GM12878 (cell line): ENCODE measurements around the gene NDST4. TPM values are rescaled to one million over a fixed set of nuclear protein-coding genes. Genes with fewer than 3 reads are reported as not detected.

ENCODE experiments used
- ATAC-seq: fragments of 200-7000 bp; cut with Tn5 transposase; 3 replicates; pipeline ENCODE4 v1.9.1; 2020; ENCODE audit warnings: mild to moderate bottlenecking, moderate library complexity
- BruUV-seq: library from RNA; stranded (reverse); fragments of 400-500 nt; replicated peaks from 2 replicates; lab custom pipeline; 2021; lab: Mats Ljungman, UMichigan
- CTCF ChIA-PET: fragments of 300-600 bp; sonication (Branson Sonifier 250); formaldehyde crosslinking; extraction: SDS; loops from one replicate; lab custom pipeline; 2021; ENCODE audit warnings: inconsistent platforms; lab: Yijun Ruan, JAX
- POLR2A ChIA-PET: fragments of 350-600 bp; formaldehyde crosslinking; extraction: SDS; loops from one replicate; lab custom pipeline; 2021; ENCODE audit warnings: inconsistent platforms; lab: Charles Lee
- RAD21 ChIA-PET: fragments of 300-600 bp; sonication (Branson Sonifier 250); formaldehyde crosslinking; loops from one replicate; lab custom pipeline; 2023; ENCODE audit warnings: antibody characterized with exemption; ENCODE audit not compliant: unreplicated experiment; lab: Charles Lee
- SMC1A ChIA-PET: fragments of 300-600 bp; sonication (Branson Sonifier 250); formaldehyde crosslinking; loops from one replicate; lab custom pipeline; 2023; ENCODE audit not compliant: unreplicated experiment, uncharacterized antibody; lab: Charles Lee
- DNase-seq: peaks from one replicate; pipeline ENCODE4 v3.0.0-alpha.2; 2011; ENCODE audit warnings: low read depth, low spot score
- FAIRE-seq: peaks from 3 replicates; lab custom pipeline; 2011; peaks lifted over from hg19 to GRCh38; lab: Jason Lieb, UNC
- H2AFZ ChIP-seq: 2 replicates; pipeline ENCODE4 v1.6.0; 2011; ENCODE audit warnings: low read depth, low read length, control low read depth; ENCODE audit not compliant: control insufficient read depth
- H3K27ac ChIP-seq: 2 replicates; pipeline ENCODE4 v1.5.1; 2011; ENCODE audit warnings: control low read depth; ENCODE audit not compliant: control insufficient read depth, insufficient read depth
- H3K27me3 ChIP-seq, 2 experiments: replicated peaks in 1 of 2; 2 replicates each; pipeline versions ENCODE4 v1.6.0 to v1.6.1; 2011; ENCODE audit warnings: low read length in 1 of 2; ENCODE audit not compliant: control insufficient read depth in 2 of 2, insufficient read depth in 2 of 2
- H3K36me3 ChIP-seq, 2 experiments: 2 replicates each; pipeline ENCODE4 v1.5.1; 2011; ENCODE audit warnings: low read length in 1 of 2; ENCODE audit not compliant: control insufficient read depth in 2 of 2, insufficient read depth in 2 of 2
- H3K4me1 ChIP-seq: 2 replicates; pipeline ENCODE4 v1.6.1; 2011; ENCODE audit warnings: mild to moderate bottlenecking, low read length, moderate library complexity, mixed read lengths; ENCODE audit not compliant: control insufficient read depth, insufficient read depth
- H3K4me2 ChIP-seq: 2 replicates; pipeline ENCODE4 v1.6.0; 2011; ENCODE audit warnings: control low read depth; ENCODE audit not compliant: control insufficient read depth, insufficient read depth
- H3K4me3 ChIP-seq: fragments of 200-600 bp; sonication (generic); 2 replicates; pipeline ENCODE4 v1.5.1; 2016
- H3K79me2 ChIP-seq: 2 replicates; pipeline ENCODE4 v1.6.0; 2011; ENCODE audit warnings: low read length; ENCODE audit not compliant: control insufficient read depth, insufficient read depth
- H3K9ac ChIP-seq: 2 replicates; pipeline ENCODE4 v1.8.0; 2011; ENCODE audit warnings: low read length, control low read depth, mixed read lengths; ENCODE audit not compliant: control insufficient read depth, insufficient read depth
- H3K9me3 ChIP-seq: replicated peaks from 3 replicates; pipeline ENCODE4 v1.5.1; 2011; ENCODE audit warnings: mild to moderate bottlenecking, low read length; ENCODE audit not compliant: control insufficient read depth, insufficient read depth
- H4K20me1 ChIP-seq: 2 replicates; pipeline ENCODE4 v1.6.0; 2011; ENCODE audit not compliant: control insufficient read depth, insufficient read depth
- CREB1 ChIP-seq: IDR thresholded peaks from 2 replicates; pipeline ENCODE4 v1.6.1; 2012; ENCODE audit warnings: low read depth, mild to moderate bottlenecking, inconsistent platforms
- FOXK2 ChIP-seq: fragments of 450-650 bp; IDR thresholded peaks from 2 replicates; pipeline ENCODE4 v1.6.1; 2017; ENCODE audit warnings: mild to moderate bottlenecking, moderate library complexity
- HCFC1 ChIP-seq: fragments of 150-350 bp; IDR thresholded peaks from 2 replicates; pipeline ENCODE4 v1.6.1; 2014; ENCODE audit warnings: low read length
- LARP7 ChIP-seq: fragments of 450-650 bp; IDR thresholded peaks from 2 replicates; pipeline ENCODE4 v1.6.1; 2017; ENCODE audit warnings: mild to moderate bottlenecking
- MYC ChIP-seq: IDR thresholded peaks from 2 replicates; pipeline ENCODE4 v1.6.1; 2011; ENCODE audit warnings: mild to moderate bottlenecking, low read length, moderate library complexity, inconsistent platforms; ENCODE audit not compliant: insufficient read depth, insufficient replicate concordance, insufficient read length, severe bottlenecking
- RAD21 ChIP-seq: IDR thresholded peaks from 2 replicates; pipeline ENCODE4 v1.6.1; 2011; ENCODE audit warnings: mild to moderate bottlenecking, low read depth, low read length, moderate library complexity; ENCODE audit not compliant: insufficient read depth
- STAT1 ChIP-seq: fragments of 450-650 bp; conservative IDR thresholded peaks from 2 replicates; pipeline ENCODE4 v1.6.1; 2014; ENCODE audit warnings: antibody characterized with exemption, mild to moderate bottlenecking
- TCF12 ChIP-seq: IDR thresholded peaks from 2 replicates; pipeline ENCODE4 v1.6.1; 2011; ENCODE audit warnings: low read depth, mild to moderate bottlenecking, low read length
- USF1 ChIP-seq: IDR thresholded peaks from 2 replicates; pipeline ENCODE4 v1.6.1; 2011; ENCODE audit warnings: borderline replicate concordance, low read depth, mild to moderate bottlenecking, moderate library complexity, mixed read lengths, low read length; ENCODE audit not compliant: insufficient read depth; ENCODE audit errors: extremely low read length
- WRNIP1 ChIP-seq: IDR thresholded peaks from 2 replicates; pipeline ENCODE4 v1.6.1; 2011; ENCODE audit warnings: low read depth, low read length, improper control_type of control experiment, borderline replicate concordance
- ZBTB4 ChIP-seq: fragments of 450-650 bp; formaldehyde crosslinking; IDR thresholded peaks from 2 replicates; pipeline ENCODE4 v1.4.0; 2022; ENCODE audit warnings: mild to moderate bottlenecking, moderate library complexity
- ZNF217 ChIP-seq: fragments of 450-650 bp; IDR thresholded peaks from 2 replicates; pipeline ENCODE4 v1.6.1; 2017; ENCODE audit warnings: antibody characterized with exemption, mild to moderate bottlenecking
- ZNF24 ChIP-seq: fragments of 450-650 bp; IDR thresholded peaks from 2 replicates; pipeline ENCODE4 v1.6.1; 2017; ENCODE audit warnings: antibody characterized with exemption, mild to moderate bottlenecking
- WGBS: methylation state at CpG from one replicate; pipeline ENCODE4 v1.1.6; 2016; ENCODE audit warnings: low lambda C conversion rate; ENCODE audit not compliant: insufficient replicate concordance, insufficient coverage; ENCODE audit errors: missing lambda C conversion rate; 5-methylcytosine and 5-hydroxymethylcytosine counted together
- in situ Hi-C: fragments of 300-500 bp; cut with MboI; formaldehyde crosslinking; loops from 9 replicates; pipeline ENCODE4 v1.14.3; 2018; ENCODE audit warnings: mixed read lengths
- intact Hi-C: fragments of 100-400 bp; cut with micrococcal nuclease; formaldehyde crosslinking; loops from one replicate; pipeline ENCODE4 v1.14.2; 2022; ENCODE audit not compliant: unreplicated experiment
- polyA plus RNA-seq, 11 experiments: library from polyadenylated mRNA; depleted of rRNA in 4 of 11; unstranded in 6 of 11; stranded (reverse) in 5 of 11; fragments of >200 nt; fragmentation: Nextera tagmentation in 4 of 11; fragmentation: Illumina TruSeq in 1 of 11; extraction: Ambion mirVana in 4 of 11; extraction: Trizol in 1 of 11; gene quantifications; 1 replicate in 1 of 11; 2 replicates in 10 of 11; pipeline versions ENCODE4 v1.2.1 to v1.2.3, GENCODE V29; 2011 to 2016; ENCODE audit warnings: inconsistent platforms in 2 of 11, missing spikeins in 2 of 11, low read depth in 1 of 11
- total RNA-seq, 4 experiments: library from RNA; depleted of rRNA in 3 of 4; stranded (reverse); fragments of >200 nt in 3 of 4; fragmentation: Illumina TruSeq in 1 of 4; extraction: Trizol in 1 of 4; gene quantifications; 2 replicates each; pipeline versions ENCODE4 v1.2.1 to v1.2.3, GENCODE V29; 2013 to 2021
- TF ChIP-seq, protein P1 (sequence below): IDR thresholded peaks from 2 replicates; pipeline ENCODE4 v1.6.1; 2011; ENCODE audit warnings: mild to moderate bottlenecking, low read depth, low read length, moderate library complexity; ENCODE audit not compliant: insufficient replicate concordance

Gene NDST4
- total and polyA plus RNA-seq, 10 of the 15 experiments (the other 5 are each of a cell fraction or from before 2014, with no cell fraction given), result 0.04 to 0.11 (median 0.07) TPM; not detected in 6

GRCh38 chr4:115113506-115114106, at the start of gene NDST4 (continued):
- TF ChIP-seq ZBTB4 (CRISPR knock-in tag) (no peak), ZNF217 (no peak), TCF12 (no peak), HCFC1 (no peak), STAT1 (no peak), MYC (no peak), RAD21 (no peak), WRNIP1 (no peak), LARP7 (no peak)

DNA sequence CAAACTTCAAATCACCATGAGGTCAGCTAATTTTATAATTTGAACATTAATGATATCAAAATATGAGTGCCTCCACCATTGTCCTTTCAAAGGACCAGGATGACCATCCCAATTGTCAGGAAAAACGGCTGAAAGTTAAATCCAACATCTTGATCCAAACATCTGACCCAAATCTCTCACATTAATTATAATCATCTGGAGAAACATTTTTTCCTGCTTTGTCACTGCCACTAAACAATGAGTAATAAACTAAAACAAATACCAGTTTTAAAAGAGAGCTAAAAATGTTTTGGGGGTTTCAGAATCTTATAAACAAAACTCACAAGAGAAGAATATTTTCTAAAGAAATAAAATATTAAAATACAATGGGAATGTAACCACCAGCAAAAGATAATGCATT, 45.7 kb upstream of the NDST4 start:
- H3K9me3 ChIP-seq, result no peaks in the 10 kb centered on the region
- H3K4me1 ChIP-seq, result no peaks in the 10 kb centered on the region
- ATAC-seq, result no peak
- 0% methylated on average over 1 of the region's 1 CpG for WGBS
- FAIRE-seq, result no peak
- in situ Hi-C loops (no loop called here), intact Hi-C loops (no loop called here)
- no peaks in the 10 kb centered on the region for H3K79me2 ChIP-seq
- H4K20me1 ChIP-seq, result no peaks in the 10 kb centered on the region
- ChIA-PET SMC1A (interaction anchor here (1.0 kb wide), 1 partner anchor 29 kb away, joined by 3 read pairs; no protein-coding TSS in a partner anchor), CTCF (interaction anchor here (0.9 to 1.1 kb wide), 2 partner anchors 50 to 75 kb away, joined by 3 read pairs; no protein-coding TSS in a partner anchor), RAD21 (no interaction called here), POLR2A (no interaction called here)
- no peak overlapping the region for H3K4me2 ChIP-seq
- H3K27ac ChIP-seq, result no peak overlapping the region
- no TSS peak for BruUV-seq
- no peak overlapping the region for H3K9ac ChIP-seq
- no peaks in the 10 kb centered on the region for H3K36me3 ChIP-seq
- no peaks in the 10 kb centered on the region for H3K27me3 ChIP-seq
- H3K4me3 ChIP-seq, result no peak overlapping the region
- no peak overlapping the region for H2AFZ ChIP-seq
- no peak for DNase-seq
- no peak for TF ChIP-seq CREB1
- no peak for TF ChIP-seq ZBTB4 (CRISPR knock-in tag)
- TF ChIP-seq FOXK2, result no peak
- no peak for TF ChIP-seq ZNF24
- TF ChIP-seq USF1, result no peak
- TF ChIP-seq, protein P1, sequence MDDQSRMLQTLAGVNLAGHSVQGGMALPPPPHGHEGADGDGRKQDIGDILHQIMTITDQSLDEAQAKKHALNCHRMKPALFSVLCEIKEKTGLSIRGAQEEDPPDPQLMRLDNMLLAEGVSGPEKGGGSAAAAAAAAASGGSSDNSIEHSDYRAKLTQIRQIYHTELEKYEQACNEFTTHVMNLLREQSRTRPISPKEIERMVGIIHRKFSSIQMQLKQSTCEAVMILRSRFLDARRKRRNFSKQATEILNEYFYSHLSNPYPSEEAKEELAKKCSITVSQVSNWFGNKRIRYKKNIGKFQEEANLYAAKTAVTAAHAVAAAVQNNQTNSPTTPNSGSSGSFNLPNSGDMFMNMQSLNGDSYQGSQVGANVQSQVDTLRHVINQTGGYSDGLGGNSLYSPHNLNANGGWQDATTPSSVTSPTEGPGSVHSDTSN, result no peak
